ENCODE results near the gene FTO. TPM values are rescaled to one million over a fixed set of nuclear protein-coding genes. Genes with fewer than 3 reads are reported as not detected.

Gene FTO
- total and polyA plus RNA-seq, 2 of the 13 experiments (the other 11 are each of a cell fraction or from before 2014, with no cell fraction given), result 41.6 to 55.8 TPM

GRCh38 chr16:53773150-53773846 lies 69.3 kb downstream of the FTO start (continued):
- TF ChIP-seq ZGPAT (CRISPR knock-in tag; IDR thresholded peaks at IDR 0.05), result peak; percentile 65; the same call in 1 of the 2 replicates
- no peak for TF ChIP-seq PCBP2 (optimal IDR thresholded peaks at IDR 0.05; ENCODE audit: low read depth, low read length, poor library complexity, severe bottlenecking)
- no peak for TF ChIP-seq REST (IDR thresholded peaks at IDR 0.05; ENCODE audit: borderline replicate concordance in 1 of 2, low read depth in 1 of 2, low read length in 2 of 2)
- peak; percentile 17; the same call in 1 of the 2 replicates for TF ChIP-seq MIXL1 (CRISPR knock-in tag; IDR thresholded peaks at IDR 0.05)
- no peak for TF ChIP-seq ZNF597 (CRISPR knock-in tag; IDR thresholded peaks at IDR 0.05)
- peak; percentile 56 for TF ChIP-seq TCF7 (IDR thresholded peaks at IDR 0.05; ENCODE audit: low read depth)
- TF ChIP-seq ZNF878 (CRISPR knock-in tag; IDR thresholded peaks at IDR 0.05), result peak; percentile 76; the same call in 1 of the 2 replicates
- no peak for TF ChIP-seq NFE2L1 (CRISPR knock-in tag; IDR thresholded peaks at IDR 0.05; ENCODE audit: borderline replicate concordance)
- peak; percentile 43; the same call in 1 of the 2 replicates for TF ChIP-seq MYPOP (CRISPR knock-in tag; IDR thresholded peaks at IDR 0.05)
- no peak for TF ChIP-seq ZNF772 (CRISPR knock-in tag; IDR thresholded peaks at IDR 0.05)
- 0 out of 2 replicates have a peak, but pooled peaks have one; percentile 7 for TF ChIP-seq FOXK1 (CRISPR knock-in tag; IDR thresholded peaks at IDR 0.05; ENCODE audit: borderline replicate concordance, low read depth)
- TF ChIP-seq RCOR2 (CRISPR knock-in tag; IDR thresholded peaks at IDR 0.05), result peak; percentile 11; the same call in 1 of the 2 replicates
- no peak for TF ChIP-seq TRIM22 (IDR thresholded peaks at IDR 0.05)
- TF ChIP-seq KAT7 (CRISPR knock-in tag; IDR thresholded peaks at IDR 0.05; ENCODE audit: borderline replicate concordance), result 0 out of 2 replicates have a peak, but pooled peaks have one; percentile 30
- TF ChIP-seq ZNF570 (CRISPR knock-in tag; IDR thresholded peaks at IDR 0.05; ENCODE audit: borderline replicate concordance), result no peak
- TF ChIP-seq ZNF503 (CRISPR knock-in tag; IDR thresholded peaks at IDR 0.05), result peak; percentile 68; the same call in 1 of the 2 replicates
